Smooth muscle cell (in vitro differentiated cells): ENCODE data around the gene IMMP2L. TPM values are rescaled to one million over a fixed set of nuclear protein-coding genes. Genes with fewer than 3 reads are reported as not detected.

Experiments used
- DNase-seq: peaks from one replicate; lab custom pipeline; 2025; ENCODE audit not compliant: unreplicated experiment; lab: John Stamatoyannopoulos, UW
- H2AFZ ChIP-seq: fragments of 200-600 bp; sonication (generic); 2 replicates; pipeline ENCODE4 v1.6.0; 2016; ENCODE audit warnings: antibody characterized with exemption, low read depth, mild to moderate bottlenecking
- H3F3A ChIP-seq: fragments of 200-600 bp; sonication (generic); 2 replicates; pipeline ENCODE4 v1.6.0; 2017; ENCODE audit warnings: antibody characterized with exemption, low read depth
- H3K27ac ChIP-seq: fragments of 200-600 bp; sonication (generic); 2 replicates; pipeline ENCODE4 v1.5.1; 2016; ENCODE audit warnings: low read depth, mild to moderate bottlenecking
- H3K27me3 ChIP-seq: fragments of 200-600 bp; sonication (generic); 2 replicates; pipeline ENCODE4 v1.6.1; 2016; ENCODE audit warnings: low read depth, mild to moderate bottlenecking
- H3K36me3 ChIP-seq: fragments of 200-600 bp; sonication (generic); 2 replicates; pipeline ENCODE4 v1.5.1; 2016; ENCODE audit warnings: low read depth
- H3K4me1 ChIP-seq: fragments of 200-600 bp; sonication (generic); 2 replicates; pipeline ENCODE4 v1.5.1; 2016; ENCODE audit warnings: low read depth
- H3K4me2 ChIP-seq: fragments of 200-600 bp; sonication (generic); 2 replicates; pipeline ENCODE4 v1.6.0; 2016; ENCODE audit warnings: mild to moderate bottlenecking
- H3K4me3 ChIP-seq: fragments of 200-600 bp; sonication (generic); 2 replicates; pipeline ENCODE4 v1.5.1; 2016; ENCODE audit warnings: mild to moderate bottlenecking
- H3K79me2 ChIP-seq: fragments of 200-600 bp; sonication (generic); 2 replicates; pipeline ENCODE4 v1.6.0; 2016; ENCODE audit warnings: low read depth, mild to moderate bottlenecking
- H3K9ac ChIP-seq: fragments of 200-600 bp; sonication (generic); 2 replicates; pipeline ENCODE4 v1.6.0; 2016; ENCODE audit warnings: low read depth
- H3K9me3 ChIP-seq: fragments of 200-600 bp; sonication (generic); replicated peaks from 2 replicates; pipeline ENCODE4 v1.5.1; 2016; ENCODE audit warnings: low read depth
- H4K20me1 ChIP-seq: fragments of 200-600 bp; sonication (generic); 2 replicates; pipeline ENCODE4 v1.6.0; 2016; ENCODE audit warnings: low read depth
- WGBS: methylation state at CpG from one replicate; pipeline ENCODE4 v1.1.7; 2016; ENCODE audit warnings: low lambda C conversion rate; 5-methylcytosine and 5-hydroxymethylcytosine counted together
- polyA plus RNA-seq: library from polyadenylated mRNA; unstranded; fragments of >200 nt; fragmentation: Nextera tagmentation; extraction: Ambion mirVana; gene quantifications from 2 replicates; pipeline ENCODE4 v1.2.1, GENCODE V29; 2016
- total RNA-seq: library from RNA; depleted of rRNA; stranded (reverse); fragments of >200 nt; gene quantifications from 2 replicates; pipeline ENCODE4 v1.2.3, GENCODE V29; 2014
- TF ChIP-seq, protein P1 (sequence below): fragments of 200-600 bp; sonication (generic); IDR thresholded peaks from 2 replicates; pipeline ENCODE4 v1.5.1; 2017; ENCODE audit warnings: borderline replicate concordance, mild to moderate bottlenecking, antibody characterized with exemption; ENCODE audit not compliant: insufficient read depth, poor library complexity, severe bottlenecking

IMMP2L gene
- total and polyA plus RNA-seq, 2 experiments from 2014 or later: 10.9 to 11.1 TPM

GRCh38 chr7:110633313-110633712 is 929.0 kb downstream of the IMMP2L start:
- TF ChIP-seq, protein P1, sequence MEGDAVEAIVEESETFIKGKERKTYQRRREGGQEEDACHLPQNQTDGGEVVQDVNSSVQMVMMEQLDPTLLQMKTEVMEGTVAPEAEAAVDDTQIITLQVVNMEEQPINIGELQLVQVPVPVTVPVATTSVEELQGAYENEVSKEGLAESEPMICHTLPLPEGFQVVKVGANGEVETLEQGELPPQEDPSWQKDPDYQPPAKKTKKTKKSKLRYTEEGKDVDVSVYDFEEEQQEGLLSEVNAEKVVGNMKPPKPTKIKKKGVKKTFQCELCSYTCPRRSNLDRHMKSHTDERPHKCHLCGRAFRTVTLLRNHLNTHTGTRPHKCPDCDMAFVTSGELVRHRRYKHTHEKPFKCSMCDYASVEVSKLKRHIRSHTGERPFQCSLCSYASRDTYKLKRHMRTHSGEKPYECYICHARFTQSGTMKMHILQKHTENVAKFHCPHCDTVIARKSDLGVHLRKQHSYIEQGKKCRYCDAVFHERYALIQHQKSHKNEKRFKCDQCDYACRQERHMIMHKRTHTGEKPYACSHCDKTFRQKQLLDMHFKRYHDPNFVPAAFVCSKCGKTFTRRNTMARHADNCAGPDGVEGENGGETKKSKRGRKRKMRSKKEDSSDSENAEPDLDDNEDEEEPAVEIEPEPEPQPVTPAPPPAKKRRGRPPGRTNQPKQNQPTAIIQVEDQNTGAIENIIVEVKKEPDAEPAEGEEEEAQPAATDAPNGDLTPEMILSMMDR: no peak
- H2AFZ ChIP-seq: no peak overlapping the region
- H3K27me3 ChIP-seq: no peaks in the 10 kb centered on the region
- no peak overlapping the region for H3K9ac ChIP-seq
- no peaks in the 10 kb centered on the region for H3K36me3 ChIP-seq
- no peak overlapping the region for H3K4me3 ChIP-seq
- H4K20me1 ChIP-seq: no peaks in the 10 kb centered on the region
- H3K79me2 ChIP-seq: no peaks in the 10 kb centered on the region
- peaks cover 3% of the 10 kb centered on the region for H3K4me1 ChIP-seq
- no peak for DNase-seq
- WGBS: 72% methylated on average over 2 of the region's 2 CpGs
- H3K9me3 ChIP-seq: no peaks in the 10 kb centered on the region
- no peaks in the 10 kb centered on the region for H3F3A ChIP-seq
- no peak overlapping the region for H3K27ac ChIP-seq
- H3K4me2 ChIP-seq: no peak overlapping the region

- Histone ChIP-seq H3K9me3 (no peaks in the 10 kb centered on the region), H3K36me3 (no peaks in the 10 kb centered on the region), H3K4me1 (no peaks in the 10 kb centered on the region), H3K4me2 (no peak overlapping the region), H2AFZ (no peak overlapping the region), H3K79me2 (no peaks in the 10 kb centered on the region), H3K9ac (no peak overlapping the region), H3K27me3 (no peaks in the 10 kb centered on the region), H3K4me3 (no peak overlapping the region), H3K27ac (no peak overlapping the region), H4K20me1 (no peaks in the 10 kb centered on the region), H3F3A (no peaks in the 10 kb centered on the region)
- DNase-seq: no peak
- 85% methylated on average over 2 of the region's 2 CpGs for WGBS
- TF ChIP-seq, protein P1: no peak
Observed at GRCh38 chr7:110626414-110626813, 935.9 kb downstream of the IMMP2L start.

GRCh38 chr7:110625294-110625693 is 937.0 kb downstream of the IMMP2L start:
- no peaks in the 10 kb centered on the region for H3K27me3 ChIP-seq
- H3K4me3 ChIP-seq: no peak overlapping the region
- H3K4me2 ChIP-seq: no peak overlapping the region
- no peak overlapping the region for H2AFZ ChIP-seq
- H3K9ac ChIP-seq: no peak overlapping the region
- TF ChIP-seq, protein P1: no peak
- 94% methylated on average over 3 of the region's 3 CpGs for WGBS
- H3K36me3 ChIP-seq: no peaks in the 10 kb centered on the region
- no peaks in the 10 kb centered on the region for H3F3A ChIP-seq
- no peaks in the 10 kb centered on the region for H4K20me1 ChIP-seq
- no peak overlapping the region for H3K27ac ChIP-seq
- H3K9me3 ChIP-seq: no peaks in the 10 kb centered on the region
- H3K79me2 ChIP-seq: no peaks in the 10 kb centered on the region
- no peaks in the 10 kb centered on the region for H3K4me1 ChIP-seq
- no peak for DNase-seq

- H3K4me3 ChIP-seq: no peak overlapping the region
- TF ChIP-seq, protein P1: no peak
- WGBS: 88% methylated on average over 3 of the region's 3 CpGs
Observed at GRCh38 chr7:110623436-110623835, 938.9 kb downstream of the IMMP2L start.

More at GRCh38 chr7:110623436-110623835, 938.9 kb downstream of the IMMP2L start:
- no peak for DNase-seq
- Histone ChIP-seq H2AFZ (no peak overlapping the region), H3K4me2 (no peak overlapping the region), H3K9ac (no peak overlapping the region), H3K27ac (no peak overlapping the region), H3K4me1 (no peaks in the 10 kb centered on the region), H3K36me3 (no peaks in the 10 kb centered on the region), H3K79me2 (no peaks in the 10 kb centered on the region), H3F3A (no peaks in the 10 kb centered on the region), H4K20me1 (no peaks in the 10 kb centered on the region), H3K9me3 (no peaks in the 10 kb centered on the region), H3K27me3 (no peaks in the 10 kb centered on the region)
